Subcutaneous adipose tissue (tissue), 4 donors: Measurements from ENCODE around the gene MFRP. TPM values are rescaled to one million over a fixed set of nuclear protein-coding genes. Genes with fewer than 3 reads are reported as not detected.

Experiments
- total RNA-seq, 4 donors: library from RNA; depleted of rRNA; stranded (reverse); fragments of >200 nt; gene quantifications; one replicate each; pipeline ENCODE4 v1.1.0, GENCODE V29; 2016
- TF ChIP-seq, protein P1 (sequence below): fragments of 450-650 bp; IDR thresholded peaks from one replicate; pipeline ENCODE4 v1.5.1; 2016; ENCODE audit warnings: low read depth, mild to moderate bottlenecking, control low read depth, antibody characterized with exemption, moderate library complexity

The MFRP gene
- total RNA-seq, 4 donors from 2014 or later, result not detected

- TF ChIP-seq, protein P1, sequence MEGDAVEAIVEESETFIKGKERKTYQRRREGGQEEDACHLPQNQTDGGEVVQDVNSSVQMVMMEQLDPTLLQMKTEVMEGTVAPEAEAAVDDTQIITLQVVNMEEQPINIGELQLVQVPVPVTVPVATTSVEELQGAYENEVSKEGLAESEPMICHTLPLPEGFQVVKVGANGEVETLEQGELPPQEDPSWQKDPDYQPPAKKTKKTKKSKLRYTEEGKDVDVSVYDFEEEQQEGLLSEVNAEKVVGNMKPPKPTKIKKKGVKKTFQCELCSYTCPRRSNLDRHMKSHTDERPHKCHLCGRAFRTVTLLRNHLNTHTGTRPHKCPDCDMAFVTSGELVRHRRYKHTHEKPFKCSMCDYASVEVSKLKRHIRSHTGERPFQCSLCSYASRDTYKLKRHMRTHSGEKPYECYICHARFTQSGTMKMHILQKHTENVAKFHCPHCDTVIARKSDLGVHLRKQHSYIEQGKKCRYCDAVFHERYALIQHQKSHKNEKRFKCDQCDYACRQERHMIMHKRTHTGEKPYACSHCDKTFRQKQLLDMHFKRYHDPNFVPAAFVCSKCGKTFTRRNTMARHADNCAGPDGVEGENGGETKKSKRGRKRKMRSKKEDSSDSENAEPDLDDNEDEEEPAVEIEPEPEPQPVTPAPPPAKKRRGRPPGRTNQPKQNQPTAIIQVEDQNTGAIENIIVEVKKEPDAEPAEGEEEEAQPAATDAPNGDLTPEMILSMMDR, result no peak
Measured at GRCh38 chr11:119365071-119365591, 18.6 kb upstream of the MFRP start.

DNA sequence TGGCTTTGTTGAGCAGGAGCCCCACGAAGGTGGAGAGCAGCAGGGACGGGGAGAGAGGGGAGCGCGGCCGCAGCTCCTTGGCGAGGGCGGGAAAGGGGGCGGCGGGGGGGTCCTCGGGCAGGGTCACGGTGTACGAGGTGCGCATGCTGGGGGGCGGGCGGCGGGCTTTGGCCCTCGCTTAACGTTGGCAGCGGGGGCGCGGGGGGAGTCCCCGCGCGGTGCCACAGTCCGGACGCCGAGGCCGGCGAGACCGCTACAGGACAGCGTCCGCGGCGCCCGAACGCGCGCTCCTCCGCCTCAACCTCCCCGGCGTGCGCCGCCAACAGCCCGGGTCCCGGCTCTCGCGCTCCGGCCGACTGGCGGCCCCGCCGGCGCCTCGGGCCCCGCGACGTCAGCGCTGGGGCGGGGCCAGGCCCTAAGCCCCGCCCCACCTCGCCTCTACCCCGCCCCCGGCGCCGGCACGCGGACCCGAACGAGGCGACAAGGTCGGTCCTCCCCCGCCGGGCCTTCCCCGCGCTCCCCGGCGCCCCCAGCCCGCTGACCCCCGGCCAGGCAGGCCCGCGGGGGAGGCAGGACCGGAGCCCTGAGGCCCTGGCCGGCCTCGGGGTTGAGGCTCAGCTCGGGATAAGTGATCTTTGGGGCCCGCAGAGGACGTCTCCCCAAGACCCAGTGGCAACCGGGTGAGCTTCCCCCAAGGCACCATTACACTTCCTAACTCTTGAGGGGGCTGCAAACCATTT lies 17.5 kb upstream of the MFRP start:
- TF ChIP-seq, protein P1, result no peak

GRCh38 chr11:119363081-119363850 lies 16.8 kb upstream of the MFRP start:
- TF ChIP-seq, protein P1, result no peak

- TF ChIP-seq, protein P1, result no peak
Measured at GRCh38 chr11:119362741-119363080, 16.2 kb upstream of the MFRP start.

DNA sequence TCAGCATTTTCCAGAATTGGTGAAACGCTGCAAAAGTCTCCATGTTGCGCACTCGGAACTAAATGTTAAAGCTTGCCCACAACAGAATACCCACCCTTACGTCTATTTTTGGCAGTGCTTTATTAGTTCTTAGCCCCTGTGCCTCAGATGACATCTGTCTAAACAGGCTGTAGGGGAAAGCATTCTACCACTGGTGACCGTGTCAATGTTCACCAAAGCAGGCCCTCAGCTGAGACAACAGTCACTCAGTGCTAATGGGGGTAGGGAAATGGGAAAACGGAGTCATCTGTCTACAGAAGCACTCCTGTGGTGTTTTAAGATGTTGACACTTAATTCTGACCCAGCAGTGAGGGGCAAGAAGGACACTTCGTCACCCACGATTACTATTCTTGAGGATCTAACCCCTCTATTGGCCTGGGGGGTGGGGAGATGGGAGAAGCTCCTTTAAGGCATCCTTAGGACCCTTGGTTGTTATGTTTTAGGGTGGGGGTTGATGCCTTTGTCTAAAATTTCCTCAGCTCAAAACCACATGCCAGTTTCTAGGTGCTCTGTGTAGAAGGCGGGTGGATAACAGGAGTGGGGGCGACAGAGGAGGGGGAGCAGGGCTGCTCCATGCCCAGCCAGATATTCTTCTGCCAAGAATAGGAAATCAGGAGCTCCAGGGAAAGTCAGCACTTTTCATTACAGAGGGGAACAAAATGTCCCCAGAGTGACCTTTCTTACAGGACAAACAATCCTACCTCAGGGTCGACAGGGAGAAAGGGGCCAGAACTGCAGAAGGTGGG lies 15.6 kb upstream of the MFRP start:
- TF ChIP-seq, protein P1, result no peak

GRCh38 chr11:119361056-119361787 lies 14.7 kb upstream of the MFRP start:
- TF ChIP-seq, protein P1, result no peak
